HG03066 (cell line): ENCODE measurements around the gene PEAK3.

Experiments used
- ATAC-seq: cut with Tn5 transposase; IDR thresholded peaks from one replicate; pipeline ENCODE4 v1.9.1; 2021; ENCODE audit warnings: low read depth; ENCODE audit not compliant: unreplicated experiment

Gene PEAK3

GRCh38 chr19:2282062-2282861 lies at the start of gene PEAK3:
Gene PEAK3, minus strand, starts transcription at chr19:2282175. Its CDS starts 1,244 bp downstream, at chr19:2280931.
- no peak for ATAC-seq

GRCh38 chr19:2330632-2331284 lies 48.8 kb upstream of the PEAK3 start:
- ATAC-seq = no peak

GRCh38 chr19:2330255-2330631 lies 48.3 kb upstream of the PEAK3 start:
- ATAC-seq = no peak

- ATAC-seq = no peak
These were observed 47.5 kb upstream of the PEAK3 start for GRCh38 chr19:2329501-2329916.

GRCh38 chr19:2329149-2329478 lies 47.1 kb upstream of the PEAK3 start:
- ATAC-seq = no peak

- no peak for ATAC-seq
These were observed 46.6 kb upstream of the PEAK3 start, which contains the start of the genes LSM7 and SPPL2B for GRCh38 chr19:2328401-2329148. Gene LSM7, minus strand, starts transcription at chr19:2328586. Its CDS starts 20 bp downstream, at chr19:2328566. Gene SPPL2B, plus strand, starts transcription at chr19:2328684. Its CDS starts 26 bp downstream, at chr19:2328710.

GRCh38 chr19:2327773-2328400 lies 45.9 kb upstream of the PEAK3 start:
- ATAC-seq = no peak

- no peak for ATAC-seq
These were observed 44.9 kb upstream of the PEAK3 start for GRCh38 chr19:2326699-2327360.

GRCh38 chr19:2325281-2326046 lies 43.5 kb upstream of the PEAK3 start:
- no peak for ATAC-seq

- ATAC-seq = no peak
These were observed 42.4 kb upstream of the PEAK3 start for GRCh38 chr19:2324220-2324948.

- ATAC-seq = no peak
These were observed 41.7 kb upstream of the PEAK3 start for GRCh38 chr19:2323707-2324106.

GRCh38 chr19:2321565-2322283 lies 39.7 kb upstream of the PEAK3 start:
- ATAC-seq = no peak

GRCh38 chr19:2320939-2321338 lies 39.0 kb upstream of the PEAK3 start:
- ATAC-seq = no peak

GRCh38 chr19:2320049-2320448 lies 38.1 kb upstream of the PEAK3 start:
- ATAC-seq = no peak

GRCh38 chr19:2319551-2319950 lies 37.6 kb upstream of the PEAK3 start:
- ATAC-seq = no peak

GRCh38 chr19:2318923-2319322 lies 36.9 kb upstream of the PEAK3 start:
- no peak for ATAC-seq

GRCh38 chr19:2317756-2318155 lies 35.8 kb upstream of the PEAK3 start:
- no peak for ATAC-seq

GRCh38 chr19:2317300-2317699 lies 35.3 kb upstream of the PEAK3 start:
- no peak for ATAC-seq
